Measurements from ENCODE around the gene TEN1.

The TEN1 gene

GRCh38 chr17:76005263-76006149 is 26.5 kb downstream of the TEN1 start:
- DNase-seq (ENCODE audit: low read depth, low spot score): no peak

GRCh38 chr17:76007131-76007849 is 28.2 kb downstream of the TEN1 start:
- no peak for DNase-seq (ENCODE audit: low read depth, low spot score)

DNA sequence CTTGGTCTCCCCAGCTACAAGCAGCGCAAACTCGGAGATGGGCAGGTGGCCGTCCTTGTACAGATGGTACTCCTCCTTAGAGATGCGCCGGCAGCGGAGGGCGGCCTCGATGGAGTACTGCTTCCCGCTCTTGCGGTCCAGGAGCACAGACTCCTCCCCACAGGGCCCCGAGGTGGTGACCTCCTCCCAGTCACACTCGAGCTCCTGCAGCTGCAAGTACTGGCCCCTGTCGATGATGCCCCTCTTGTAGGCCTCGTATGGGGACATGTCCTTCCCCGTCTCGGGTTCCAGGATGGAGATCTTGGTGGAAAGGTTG is 28.8 kb downstream of the TEN1 start:
- DNase-seq (ENCODE audit: low read depth, low spot score): no peak

GRCh38 chr17:76008208-76008607 is 29.2 kb downstream of the TEN1 start:
- DNase-seq (ENCODE audit: low read depth, low spot score): no peak

- no peak for DNase-seq (ENCODE audit: low read depth, low spot score)
These were observed 29.8 kb downstream of the TEN1 start for GRCh38 chr17:76008630-76009425.

GRCh38 chr17:76009447-76009846 is 30.4 kb downstream of the TEN1 start:
- no peak for DNase-seq (ENCODE audit: low read depth, low spot score)

GRCh38 chr17:76009969-76010661 is 31.1 kb downstream of the TEN1 start:
- no peak for DNase-seq (ENCODE audit: low read depth, low spot score)

DNA sequence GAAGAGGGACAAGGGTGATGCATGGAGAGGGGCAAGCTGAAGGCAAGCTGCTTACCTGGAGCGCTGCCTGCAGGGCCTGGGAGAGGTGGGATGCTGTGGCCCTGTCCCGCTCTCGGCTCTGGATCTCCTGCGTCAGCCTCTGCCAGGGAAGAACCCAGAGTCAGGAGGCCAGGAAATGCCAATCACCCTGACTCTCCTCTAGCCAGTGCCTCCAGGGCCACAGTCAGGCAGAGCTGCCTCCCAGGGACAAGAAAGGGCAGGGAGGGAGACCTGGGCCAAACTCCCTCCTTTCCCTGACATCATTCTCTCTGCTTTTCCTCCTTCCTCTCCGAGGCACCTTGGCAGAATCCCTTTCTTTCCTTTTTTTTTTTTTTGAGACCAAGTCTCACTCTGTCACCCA is 32.9 kb downstream of the TEN1 start:
- no peak for DNase-seq (ENCODE audit: low read depth, low spot score)

DNA sequence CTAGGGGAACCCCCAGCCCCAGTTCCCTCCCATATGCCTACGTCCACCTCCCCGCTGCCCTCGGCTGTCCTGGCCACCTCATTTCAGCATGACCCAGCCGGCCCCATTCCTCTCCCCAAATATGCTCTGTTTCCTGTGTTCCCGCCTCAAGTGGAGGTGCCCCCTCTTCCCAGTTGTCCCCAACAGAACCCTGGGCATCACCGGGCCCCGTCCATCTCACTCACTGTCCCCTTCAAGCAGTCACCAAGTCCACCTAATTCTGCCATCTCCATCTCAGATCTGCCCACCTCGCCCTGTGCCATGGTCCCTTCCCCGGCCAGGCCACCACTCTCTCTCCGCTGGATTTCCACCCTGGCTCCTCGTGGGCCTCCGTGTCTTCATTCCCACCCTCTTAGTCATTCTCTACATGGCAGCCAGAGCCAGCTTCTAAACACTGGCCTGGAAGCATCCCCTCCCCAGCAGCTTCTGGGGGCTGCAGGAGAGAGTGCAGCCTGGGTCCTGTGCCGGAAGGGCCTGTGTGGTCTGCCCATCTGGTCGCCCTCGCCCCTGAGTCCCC is 34.4 kb downstream of the TEN1 start:
- DNase-seq (ENCODE audit: low read depth, low spot score): no peak

DNA sequence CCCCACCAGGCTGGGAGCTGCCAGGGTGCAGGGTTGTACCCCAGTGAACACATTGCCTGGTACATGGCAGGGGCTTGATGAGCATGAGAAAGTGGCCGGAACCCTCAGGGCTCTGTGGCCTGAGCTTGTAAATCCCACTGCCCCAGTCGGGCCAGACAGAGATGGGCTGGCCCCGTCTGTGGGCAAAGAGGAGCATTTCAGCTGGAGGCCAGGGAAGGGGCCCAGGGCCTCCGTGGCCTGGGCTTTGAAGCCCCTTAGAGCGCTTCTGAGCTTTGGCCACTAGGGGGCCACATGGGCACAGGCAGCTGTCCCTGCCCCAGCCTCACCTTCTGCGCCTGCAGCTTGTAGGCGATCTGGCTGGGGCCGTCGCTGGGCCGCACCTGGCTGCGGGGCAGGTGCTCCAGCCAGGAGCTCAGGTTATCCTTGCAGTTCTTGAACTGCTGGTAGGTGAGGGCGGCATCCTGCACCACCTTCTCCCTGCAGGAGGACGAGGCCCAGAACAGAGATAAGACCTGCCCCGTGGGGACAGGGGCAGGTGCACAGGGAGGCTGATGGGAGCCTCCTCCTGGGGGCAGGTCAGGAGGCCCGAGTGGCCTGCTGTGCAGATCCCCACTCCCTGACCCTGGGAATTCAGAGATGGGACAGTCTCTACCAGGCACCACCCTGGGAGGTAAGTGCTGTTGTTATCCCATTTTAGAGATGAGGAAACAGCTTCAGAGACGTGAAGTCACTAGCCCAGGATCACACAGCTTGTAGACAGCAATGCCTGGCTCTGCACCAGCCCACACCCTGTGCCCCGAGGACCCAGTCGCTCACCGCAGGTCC is 35.3 kb downstream of the TEN1 start:
- no peak for DNase-seq (ENCODE audit: low read depth, low spot score)

- no peak for DNase-seq (ENCODE audit: low read depth, low spot score)
These were observed 35.9 kb downstream of the TEN1 start for GRCh38 chr17:76014925-76015261.

- no peak for DNase-seq (ENCODE audit: low read depth, low spot score)
These were observed 38.7 kb downstream of the TEN1 start for GRCh38 chr17:76017481-76018339.

GRCh38 chr17:76018340-76018680 is 39.3 kb downstream of the TEN1 start:
- no peak for DNase-seq (ENCODE audit: low read depth, low spot score)

- no peak for DNase-seq (ENCODE audit: low read depth, low spot score)
These were observed 39.8 kb downstream of the TEN1 start for GRCh38 chr17:76018801-76019200.

DNA sequence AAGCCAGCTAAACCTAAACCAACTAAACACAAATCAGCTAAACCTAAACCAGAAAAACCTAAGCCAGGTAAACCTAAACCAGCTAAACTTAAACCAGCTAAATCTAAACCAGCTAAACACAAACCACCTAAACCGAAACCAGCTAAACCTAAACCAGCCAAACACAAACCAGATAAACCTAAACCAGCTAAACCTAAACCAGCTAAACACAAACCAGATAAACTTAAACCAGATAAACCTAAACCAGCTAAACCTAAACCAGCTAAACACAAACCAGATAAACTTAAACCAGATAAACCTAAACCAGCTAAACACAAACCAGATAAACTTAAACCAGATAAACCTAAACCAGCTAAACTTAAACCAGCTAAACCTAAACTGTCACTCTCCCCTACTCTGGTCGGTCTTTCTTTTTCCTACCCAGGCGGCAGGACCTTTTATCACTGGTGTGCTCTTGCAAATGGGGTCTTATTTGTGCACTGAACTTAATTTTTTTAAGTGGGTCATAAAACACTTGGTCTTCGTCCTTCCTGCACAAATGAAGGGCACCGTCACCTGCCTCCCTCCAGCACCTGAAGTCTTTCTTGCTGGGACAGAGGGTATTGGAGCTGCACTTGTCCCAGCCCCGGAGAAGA is 40.9 kb downstream of the TEN1 start:
- no peak for DNase-seq (ENCODE audit: low read depth, low spot score)

DNA sequence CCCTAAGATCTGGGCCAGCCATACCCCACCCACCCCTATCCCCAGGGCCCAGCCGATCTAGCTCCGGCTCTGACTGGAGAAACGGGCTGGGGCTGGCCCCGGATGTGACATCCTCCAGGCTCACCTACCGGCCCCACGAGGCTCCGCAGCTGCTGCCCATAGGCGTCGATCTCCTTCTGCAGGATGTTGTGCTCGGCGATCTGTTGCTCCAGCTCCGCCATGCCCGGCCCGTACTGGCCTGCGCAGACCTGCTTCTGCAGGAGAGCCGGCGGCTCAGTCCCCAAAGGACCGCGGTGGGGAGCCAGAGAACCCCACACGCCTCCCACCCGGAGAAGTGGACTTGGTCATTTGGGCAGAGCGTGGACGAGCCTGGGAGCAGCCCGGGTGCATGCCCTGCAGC is 43.2 kb downstream of the TEN1 start:
- no peak for DNase-seq (ENCODE audit: low read depth, low spot score)

- no peak for DNase-seq (ENCODE audit: low read depth, low spot score)
These were observed 44.2 kb downstream of the TEN1 start for GRCh38 chr17:76022973-76023899.

GRCh38 chr17:76023900-76024237 is 44.8 kb downstream of the TEN1 start:
- no peak for DNase-seq (ENCODE audit: low read depth, low spot score)
